ENCODE measurements around the gene THRSP.

DNA sequence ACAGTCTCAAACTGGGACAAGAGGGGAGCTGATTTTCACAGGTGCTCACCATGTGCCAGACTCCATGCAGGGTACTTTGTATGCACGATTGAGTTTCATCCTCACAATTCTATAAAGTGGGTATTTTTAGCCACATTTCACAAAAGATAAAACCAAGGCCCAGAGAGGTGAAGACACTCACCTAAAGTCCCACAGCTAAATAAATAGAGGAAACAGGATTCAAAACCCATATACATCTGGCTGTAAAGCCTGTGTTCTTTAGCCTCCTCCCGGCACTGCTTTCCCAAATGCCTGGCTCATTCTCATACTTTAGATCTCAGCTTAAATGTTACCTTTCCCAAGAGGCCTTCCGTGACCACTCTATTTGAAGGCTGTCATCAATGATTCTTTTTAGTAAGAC, 27.3 kb upstream of the THRSP start:
- TF ChIP-seq POLR2A (IDR thresholded peaks at IDR 0.05) (no peak), EP300 (IDR thresholded peaks at IDR 0.05) (no peak), POLR2AphosphoS5 (IDR thresholded peaks at IDR 0.05) (no peak)
- TF ChIP-seq, protein P1, sequence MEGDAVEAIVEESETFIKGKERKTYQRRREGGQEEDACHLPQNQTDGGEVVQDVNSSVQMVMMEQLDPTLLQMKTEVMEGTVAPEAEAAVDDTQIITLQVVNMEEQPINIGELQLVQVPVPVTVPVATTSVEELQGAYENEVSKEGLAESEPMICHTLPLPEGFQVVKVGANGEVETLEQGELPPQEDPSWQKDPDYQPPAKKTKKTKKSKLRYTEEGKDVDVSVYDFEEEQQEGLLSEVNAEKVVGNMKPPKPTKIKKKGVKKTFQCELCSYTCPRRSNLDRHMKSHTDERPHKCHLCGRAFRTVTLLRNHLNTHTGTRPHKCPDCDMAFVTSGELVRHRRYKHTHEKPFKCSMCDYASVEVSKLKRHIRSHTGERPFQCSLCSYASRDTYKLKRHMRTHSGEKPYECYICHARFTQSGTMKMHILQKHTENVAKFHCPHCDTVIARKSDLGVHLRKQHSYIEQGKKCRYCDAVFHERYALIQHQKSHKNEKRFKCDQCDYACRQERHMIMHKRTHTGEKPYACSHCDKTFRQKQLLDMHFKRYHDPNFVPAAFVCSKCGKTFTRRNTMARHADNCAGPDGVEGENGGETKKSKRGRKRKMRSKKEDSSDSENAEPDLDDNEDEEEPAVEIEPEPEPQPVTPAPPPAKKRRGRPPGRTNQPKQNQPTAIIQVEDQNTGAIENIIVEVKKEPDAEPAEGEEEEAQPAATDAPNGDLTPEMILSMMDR (IDR thresholded peaks at IDR 0.05): no peak

Data from suprapubic skin (tissue), 4 donors.